OCI-LY7 (cell line): ENCODE results near the gene STUM.

ENCODE experiments used
- EZH2phosphoT487 ChIP-seq: fragments of 200-600 bp; sonication (generic); IDR thresholded peaks from 2 replicates; pipeline ENCODE4 v1.6.1; 2018; ENCODE audit warnings: low read depth, borderline replicate concordance, mild to moderate bottlenecking, mixed run types, antibody characterized with exemption, low read length, moderate library complexity, mixed read lengths
- TF ChIP-seq, protein P1 (sequence below): fragments of 200-600 bp; sonication (generic); conservative IDR thresholded peaks from 2 replicates; pipeline ENCODE4 v1.5.1; 2014; ENCODE audit warnings: mild to moderate bottlenecking, antibody characterized with exemption, low read length, moderate library complexity, mixed read lengths

DNA sequence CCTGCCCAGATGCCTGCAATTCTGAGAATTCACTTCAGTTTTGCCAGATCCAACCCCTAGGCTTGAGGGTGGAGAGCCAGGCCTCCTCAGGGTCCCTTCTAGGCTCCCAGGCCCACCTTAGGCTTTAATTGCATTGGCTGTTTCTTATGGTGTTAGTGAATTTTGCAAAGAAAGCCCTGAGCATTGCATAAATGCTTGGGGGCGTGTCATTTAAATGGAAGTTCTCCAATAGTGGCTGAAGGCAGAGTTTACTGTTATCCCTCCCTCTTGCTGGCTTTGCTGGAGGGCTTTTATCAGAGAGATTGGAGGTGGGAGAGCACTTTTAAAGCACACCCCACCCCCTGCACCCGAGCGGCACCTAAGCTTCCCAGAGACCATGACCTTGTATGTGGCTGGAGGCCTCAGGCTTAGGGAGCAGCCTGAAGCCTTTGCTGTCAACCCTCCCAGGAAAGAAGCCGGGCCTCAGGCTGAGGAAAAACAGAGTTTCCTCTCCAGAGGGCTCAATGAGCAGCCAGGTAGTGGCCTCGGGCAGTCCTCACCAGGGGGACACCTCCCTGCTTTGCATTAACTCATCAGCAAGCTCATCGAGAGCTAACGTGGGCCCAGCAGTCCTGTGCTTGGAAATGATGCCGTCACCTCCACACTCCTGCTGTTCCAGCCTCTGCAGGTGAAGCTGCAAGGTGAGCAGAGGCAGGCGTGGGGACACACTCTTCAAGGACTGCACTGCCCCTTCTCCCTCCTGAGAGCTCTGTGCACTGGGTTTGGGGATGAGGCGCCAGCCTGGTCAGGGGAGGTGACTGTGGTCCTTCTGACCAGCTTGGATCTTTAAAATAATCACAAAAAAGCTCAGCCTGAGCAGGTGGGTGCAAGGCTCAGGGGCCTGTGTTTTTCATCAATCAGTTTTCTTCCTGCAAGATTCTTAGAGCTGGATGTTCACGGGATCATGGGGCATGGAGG is 58.0 kb downstream of the STUM start:
- TF ChIP-seq, protein P1, sequence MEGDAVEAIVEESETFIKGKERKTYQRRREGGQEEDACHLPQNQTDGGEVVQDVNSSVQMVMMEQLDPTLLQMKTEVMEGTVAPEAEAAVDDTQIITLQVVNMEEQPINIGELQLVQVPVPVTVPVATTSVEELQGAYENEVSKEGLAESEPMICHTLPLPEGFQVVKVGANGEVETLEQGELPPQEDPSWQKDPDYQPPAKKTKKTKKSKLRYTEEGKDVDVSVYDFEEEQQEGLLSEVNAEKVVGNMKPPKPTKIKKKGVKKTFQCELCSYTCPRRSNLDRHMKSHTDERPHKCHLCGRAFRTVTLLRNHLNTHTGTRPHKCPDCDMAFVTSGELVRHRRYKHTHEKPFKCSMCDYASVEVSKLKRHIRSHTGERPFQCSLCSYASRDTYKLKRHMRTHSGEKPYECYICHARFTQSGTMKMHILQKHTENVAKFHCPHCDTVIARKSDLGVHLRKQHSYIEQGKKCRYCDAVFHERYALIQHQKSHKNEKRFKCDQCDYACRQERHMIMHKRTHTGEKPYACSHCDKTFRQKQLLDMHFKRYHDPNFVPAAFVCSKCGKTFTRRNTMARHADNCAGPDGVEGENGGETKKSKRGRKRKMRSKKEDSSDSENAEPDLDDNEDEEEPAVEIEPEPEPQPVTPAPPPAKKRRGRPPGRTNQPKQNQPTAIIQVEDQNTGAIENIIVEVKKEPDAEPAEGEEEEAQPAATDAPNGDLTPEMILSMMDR, result no peak
- no peak for TF ChIP-seq EZH2phosphoT487
